Measurements from ENCODE around the gene LYRM4. TPM values are rescaled to one million over a fixed set of nuclear protein-coding genes. Genes with fewer than 3 reads are reported as not detected.

Gene LYRM4
- total RNA-seq (10 to 100 TPM in 5 of 6 donors, 1 to 10 TPM in 1; 8.7 to 14.9 (median 13.2) TPM), polyA plus RNA-seq (10 to 100 TPM; 11.2 to 12.3 TPM)

GRCh38 chr6:5260661-5261544, at the start of gene LYRM4, which contains the start of gene FARS2:
TSS of gene LYRM4 (minus strand) at chr6:5260950. CDS start at chr6:5260733, 217 bp downstream.
TSS of gene FARS2 (plus strand) at chr6:5261513.
- intact Hi-C loops (cut with DNase I) = no loop called here
- peak in 1 of 4 donors; percentile 22 for TF ChIP-seq CTCF (IDR thresholded peaks at IDR 0.05)
- H3K27me3 ChIP-seq = no peaks in the 10 kb centered on the region
- H3K4me1 ChIP-seq = peaks cover 0 to 14% (median 13%) of the 10 kb centered on the region in 3 donors
- no peaks in the 10 kb centered on the region for H3K36me3 ChIP-seq
- H3K27ac ChIP-seq = peak within 1 kb of the TSS; percentile 91 to 96 (median 94)
- no peaks in the 10 kb centered on the region for H3K9me3 ChIP-seq
- peak; percentile 85 to 94 (median 91) for DNase-seq
- peak within 1 kb of the TSS; percentile 43 to 71 (median 60) for H3K4me3 ChIP-seq
- ATAC-seq = peak; percentile 94 to 98 (median 96)
- 0 to 1% methylated on average over 84 to 85 of the region's 85 CpGs for WGBS, 2 donors
- no peak for FAIRE-seq

GRCh38 chr6:5308066-5308465, 47.3 kb upstream of the LYRM4 start:
- DNase-seq = no peak
- H3K4me3 ChIP-seq = no peak overlapping the region
- 87 to 92% methylated on average over 4 of the region's 4 CpGs for WGBS, 2 donors

GRCh38 chr6:5307058-5307457, 46.3 kb upstream of the LYRM4 start:
- H3K27me3 ChIP-seq = no peaks in the 10 kb centered on the region
- no peak overlapping the region for H3K4me3 ChIP-seq
- no peak for TF ChIP-seq CTCF (IDR thresholded peaks at IDR 0.05)
- H3K36me3 ChIP-seq = no peaks in the 10 kb centered on the region
- no peaks in the 10 kb centered on the region for H3K4me1 ChIP-seq
- no peak for DNase-seq
- no peak overlapping the region for H3K27ac ChIP-seq
- FAIRE-seq = no peak
- ATAC-seq = no peak
- no peaks in the 10 kb centered on the region for H3K9me3 ChIP-seq
- intact Hi-C loops (cut with DNase I) = loop anchor here in 1 of 3 donors (10.0 kb wide), 1 partner anchor 162 kb away; no protein-coding TSS in a partner anchor

More at GRCh38 chr6:5308066-5308465, 47.3 kb upstream of the LYRM4 start:
- no peak for TF ChIP-seq CTCF (IDR thresholded peaks at IDR 0.05)
- intact Hi-C loops (cut with DNase I) = loop anchor here in 1 of 3 donors (10.0 kb wide), 1 partner anchor 163 kb away; no protein-coding TSS in a partner anchor
- FAIRE-seq (no peak), ATAC-seq (no peak)
- no peaks in the 10 kb centered on the region for H3K36me3 ChIP-seq
- no peaks in the 10 kb centered on the region for H3K27me3 ChIP-seq
- no peaks in the 10 kb centered on the region for H3K4me1 ChIP-seq
- H3K27ac ChIP-seq = no peak overlapping the region
- H3K9me3 ChIP-seq = no peaks in the 10 kb centered on the region

GRCh38 chr6:5305968-5306626, 45.3 kb upstream of the LYRM4 start:
- WGBS, 2 donors = 64 to 66% methylated on average over 5 of the region's 5 CpGs
- ATAC-seq = no peak
- H3K4me1 ChIP-seq = no peaks in the 10 kb centered on the region
- no peak overlapping the region for H3K4me3 ChIP-seq
- no peak for FAIRE-seq
- no peaks in the 10 kb centered on the region for H3K36me3 ChIP-seq
- no peak overlapping the region for H3K27ac ChIP-seq
- no peak for TF ChIP-seq CTCF (IDR thresholded peaks at IDR 0.05)
- H3K27me3 ChIP-seq = no peaks in the 10 kb centered on the region
- no peak for DNase-seq
- no peaks in the 10 kb centered on the region for H3K9me3 ChIP-seq
- intact Hi-C loops (cut with DNase I) = loop anchor here in 1 of 3 donors (10.0 kb wide), 1 partner anchor 161 kb away; no protein-coding TSS in a partner anchor
